GM12873 (cell line): ENCODE measurements around the gene FEN1.

ENCODE experiments used
- TF ChIP-seq, protein P1 (sequence below): IDR thresholded peaks from 2 replicates; pipeline ENCODE4 v1.5.1; 2012; ENCODE audit warnings: low read depth, mild to moderate bottlenecking, moderate library complexity, low read length, control low read depth; ENCODE audit not compliant: insufficient read depth; ENCODE audit errors: missing control alignments

The FEN1 gene

DNA sequence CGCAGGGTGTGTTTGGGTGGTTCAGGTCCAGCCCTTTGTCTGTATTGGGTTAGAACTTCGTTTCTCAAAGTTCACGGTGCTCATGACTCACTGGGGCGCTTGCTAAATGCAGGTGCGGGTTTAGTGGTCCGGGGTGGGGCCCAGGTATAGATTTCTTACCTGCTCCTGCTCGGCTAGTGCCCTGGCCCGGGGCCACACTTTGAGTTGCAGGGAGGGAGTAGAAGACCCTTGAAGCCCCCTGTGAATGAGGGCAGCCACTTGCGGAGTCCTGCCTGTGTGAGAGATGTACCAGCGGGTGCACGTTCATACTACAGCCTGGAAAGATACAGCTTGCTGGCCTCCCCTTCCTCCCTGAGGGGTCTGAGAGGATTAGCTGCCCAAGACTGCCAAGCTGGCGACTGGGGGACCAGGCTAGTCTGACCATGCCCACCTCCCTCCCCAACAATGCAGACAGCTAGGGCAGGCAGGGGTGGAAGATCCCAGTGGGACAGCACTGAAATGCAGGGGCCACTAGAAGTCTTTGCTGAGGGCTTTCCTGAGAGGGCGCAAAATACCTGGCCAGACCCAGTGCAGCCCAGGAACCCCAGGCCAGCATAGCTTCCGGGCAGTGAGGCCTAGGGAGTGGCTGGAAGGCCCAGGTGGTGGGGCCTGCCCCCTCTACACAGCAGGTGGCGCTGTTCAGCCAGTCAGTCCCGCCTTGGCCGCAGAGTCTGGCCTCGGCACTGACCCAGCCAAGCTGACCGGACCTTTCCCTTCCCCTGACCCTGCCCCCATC is 45.3 kb upstream of the FEN1 start:
- TF ChIP-seq, protein P1, sequence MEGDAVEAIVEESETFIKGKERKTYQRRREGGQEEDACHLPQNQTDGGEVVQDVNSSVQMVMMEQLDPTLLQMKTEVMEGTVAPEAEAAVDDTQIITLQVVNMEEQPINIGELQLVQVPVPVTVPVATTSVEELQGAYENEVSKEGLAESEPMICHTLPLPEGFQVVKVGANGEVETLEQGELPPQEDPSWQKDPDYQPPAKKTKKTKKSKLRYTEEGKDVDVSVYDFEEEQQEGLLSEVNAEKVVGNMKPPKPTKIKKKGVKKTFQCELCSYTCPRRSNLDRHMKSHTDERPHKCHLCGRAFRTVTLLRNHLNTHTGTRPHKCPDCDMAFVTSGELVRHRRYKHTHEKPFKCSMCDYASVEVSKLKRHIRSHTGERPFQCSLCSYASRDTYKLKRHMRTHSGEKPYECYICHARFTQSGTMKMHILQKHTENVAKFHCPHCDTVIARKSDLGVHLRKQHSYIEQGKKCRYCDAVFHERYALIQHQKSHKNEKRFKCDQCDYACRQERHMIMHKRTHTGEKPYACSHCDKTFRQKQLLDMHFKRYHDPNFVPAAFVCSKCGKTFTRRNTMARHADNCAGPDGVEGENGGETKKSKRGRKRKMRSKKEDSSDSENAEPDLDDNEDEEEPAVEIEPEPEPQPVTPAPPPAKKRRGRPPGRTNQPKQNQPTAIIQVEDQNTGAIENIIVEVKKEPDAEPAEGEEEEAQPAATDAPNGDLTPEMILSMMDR = peak; percentile 96

DNA sequence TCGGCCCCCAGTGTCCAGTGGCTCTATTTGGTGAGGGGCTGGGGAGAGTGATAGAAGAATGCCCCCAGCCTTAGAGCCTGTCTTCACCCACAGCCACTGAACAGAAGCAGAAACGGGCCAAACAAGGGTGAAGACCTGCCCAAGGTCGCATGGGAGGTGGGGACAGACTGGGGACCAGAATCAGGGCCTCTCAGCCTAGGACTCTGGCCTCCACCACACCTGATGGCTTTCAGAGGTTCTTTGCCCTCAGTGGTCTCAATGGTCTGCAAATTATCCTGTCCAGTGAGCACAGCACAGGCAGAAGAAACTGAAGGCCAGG is 44.8 kb upstream of the FEN1 start:
- TF ChIP-seq, protein P1 = no peak

DNA sequence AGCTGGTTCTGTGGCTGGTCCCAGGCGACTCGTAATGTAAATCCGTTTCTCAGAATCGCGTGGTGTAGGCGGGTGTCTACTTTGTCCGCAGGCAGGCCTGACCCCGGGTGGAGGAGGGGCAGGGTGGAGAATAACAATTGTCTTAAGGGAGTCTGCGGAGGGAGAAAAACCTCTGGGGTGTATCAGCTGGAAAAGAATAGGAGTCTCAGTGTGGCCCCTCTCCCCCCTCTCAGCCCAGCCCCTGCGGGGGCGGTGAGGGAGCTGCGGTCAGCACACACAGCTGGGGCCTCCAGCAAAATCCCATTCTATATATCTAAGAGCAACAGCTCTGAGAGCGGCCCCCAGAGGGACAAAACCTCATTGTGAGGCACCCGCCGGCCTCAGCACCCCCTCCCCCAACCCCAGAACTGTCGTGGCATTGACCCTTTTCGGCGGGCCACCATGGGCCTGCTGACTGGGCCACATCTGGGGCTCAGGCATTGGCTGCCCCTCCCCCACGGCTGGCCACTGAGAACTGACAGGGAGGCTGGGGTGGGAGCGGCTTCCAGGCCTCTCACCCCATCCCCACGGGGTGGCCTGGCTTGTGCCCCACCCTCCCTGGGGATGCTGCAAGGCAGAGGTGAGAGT is 43.0 kb upstream of the FEN1 start:
- TF ChIP-seq, protein P1 = no peak

DNA sequence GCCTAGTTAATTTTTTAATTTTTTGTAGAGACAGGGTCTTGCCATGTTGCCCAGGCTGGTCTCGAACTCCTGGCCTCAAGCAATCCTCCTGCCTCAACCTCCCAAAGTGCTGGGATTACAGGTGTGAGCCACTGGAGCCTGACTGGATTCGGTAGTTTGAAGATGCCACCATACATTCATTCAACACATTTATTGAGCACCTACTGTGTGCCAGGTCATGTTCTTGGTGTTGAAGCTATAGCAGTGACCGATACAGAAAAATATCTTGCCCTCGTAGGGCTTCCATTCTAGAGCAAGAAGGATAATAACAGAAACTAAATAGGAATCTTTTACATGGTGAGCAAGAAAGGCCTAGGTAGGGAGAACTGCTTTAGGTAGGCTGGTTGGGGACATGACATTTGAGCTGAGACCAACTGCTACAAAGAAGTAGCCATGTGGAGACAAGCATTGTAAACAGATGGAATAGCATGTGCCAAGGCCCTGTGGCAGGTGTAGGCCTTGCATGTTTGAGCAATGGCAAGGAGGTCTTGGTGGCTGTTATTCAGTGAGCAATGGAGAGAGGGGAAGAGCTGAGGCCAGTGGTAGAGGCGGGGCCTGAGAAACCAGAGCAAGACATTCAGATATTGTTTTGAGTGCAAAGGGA is 42.0 kb upstream of the FEN1 start:
- TF ChIP-seq, protein P1 = no peak

DNA sequence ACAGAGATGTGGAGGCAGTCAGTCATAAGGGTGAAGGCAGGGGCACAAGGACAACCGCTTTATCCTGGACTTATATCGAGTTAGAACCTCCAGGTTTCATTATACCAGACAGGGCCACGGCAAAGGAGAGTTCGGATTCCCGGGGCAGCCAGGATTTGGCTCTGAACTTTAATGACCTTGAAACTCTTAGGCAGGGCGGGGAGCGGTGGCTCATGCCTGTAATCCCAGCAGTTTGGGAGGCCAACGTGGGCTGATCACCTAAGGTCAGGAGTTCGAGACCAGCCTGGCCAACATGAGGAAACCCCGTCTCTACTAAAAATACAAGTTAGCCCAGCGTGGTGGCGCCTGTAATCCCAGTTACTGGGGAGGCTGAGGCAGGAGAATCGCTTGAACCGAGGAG is 41.3 kb upstream of the FEN1 start:
- TF ChIP-seq, protein P1 = no peak

DNA sequence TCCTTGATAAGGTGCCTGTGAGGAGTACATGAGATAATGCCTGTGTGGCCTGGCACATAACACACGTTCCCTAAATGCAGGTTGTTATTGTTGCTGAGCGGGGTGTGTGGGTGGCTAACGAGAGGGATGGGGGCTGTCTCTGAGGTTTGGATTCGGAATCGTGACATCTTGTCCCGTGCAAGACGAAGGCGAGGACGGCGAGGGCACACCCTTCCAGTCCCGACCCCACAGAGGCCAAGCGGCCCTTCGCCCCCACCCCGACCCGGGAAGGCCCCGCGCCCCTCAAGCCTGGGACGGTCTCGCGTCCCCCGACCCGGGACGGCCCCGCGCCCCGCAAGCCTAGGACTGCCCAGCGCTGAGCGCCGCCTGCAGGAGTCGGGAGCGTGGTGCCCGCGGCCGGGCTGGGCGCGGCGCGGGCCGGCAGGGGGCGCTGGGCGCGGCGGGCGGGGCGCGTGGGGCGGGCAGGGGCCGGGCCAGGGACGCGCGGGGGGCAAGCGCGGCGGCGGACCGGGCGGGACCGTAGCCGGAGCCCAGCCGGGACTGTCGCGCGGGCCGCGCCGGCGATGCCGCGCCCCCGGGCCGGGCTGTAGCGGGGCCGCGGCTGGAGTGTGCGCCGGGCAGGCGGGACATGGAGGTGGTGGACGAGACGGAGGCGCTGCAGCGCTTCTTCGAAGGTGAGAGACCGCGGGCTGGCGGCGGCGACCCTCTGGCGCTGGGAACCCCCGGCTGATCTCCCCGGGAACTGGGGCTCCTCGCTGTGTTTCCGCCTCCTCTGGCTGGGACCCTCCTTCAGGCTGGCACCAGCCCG is 40.4 kb upstream of the FEN1 start, which contains the start of gene MYRF:
Gene MYRF, plus strand, starts transcription at position 520 of the 808 bp plus-strand sequence. Its CDS starts 109 bp downstream, at position 629.
- TF ChIP-seq, protein P1 = peak; percentile 50
